Activated CD4-positive, alpha-beta T cell treated with anti-CD3 and anti-CD28 coated beads, Interleukin-2, Interleukin-6, amounts not matched to agents 100 ng/mL and 50 ng/mL, durations not matched to agents 16 hours and 8 hours (primary cell): ENCODE results near the gene PRSS27.

Experiments used
- DNase-seq: peaks from one replicate; pipeline ENCODE4 v3.0.0-alpha.2; 2020

Gene PRSS27

DNA sequence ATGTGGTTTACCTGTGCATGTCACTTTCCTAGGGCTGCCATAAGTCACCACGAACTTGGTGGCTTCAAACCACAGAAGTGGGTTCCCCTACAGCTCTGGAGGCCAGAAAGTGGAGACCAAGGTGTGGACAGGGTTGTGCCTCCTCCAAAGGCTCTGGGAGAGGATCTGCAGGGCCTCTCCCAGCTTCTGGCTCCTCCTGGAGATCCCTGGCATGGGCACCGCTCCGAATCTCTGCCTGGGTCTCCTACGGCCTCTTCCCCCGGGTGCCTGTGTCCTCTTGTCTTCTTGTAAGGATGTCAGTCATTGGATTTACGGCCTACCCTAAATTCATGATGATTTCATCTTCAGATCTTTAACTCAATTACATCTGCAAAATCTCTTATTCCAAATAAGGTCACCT, 29.9 kb upstream of the PRSS27 start:
- DNase-seq, result no peak

DNA sequence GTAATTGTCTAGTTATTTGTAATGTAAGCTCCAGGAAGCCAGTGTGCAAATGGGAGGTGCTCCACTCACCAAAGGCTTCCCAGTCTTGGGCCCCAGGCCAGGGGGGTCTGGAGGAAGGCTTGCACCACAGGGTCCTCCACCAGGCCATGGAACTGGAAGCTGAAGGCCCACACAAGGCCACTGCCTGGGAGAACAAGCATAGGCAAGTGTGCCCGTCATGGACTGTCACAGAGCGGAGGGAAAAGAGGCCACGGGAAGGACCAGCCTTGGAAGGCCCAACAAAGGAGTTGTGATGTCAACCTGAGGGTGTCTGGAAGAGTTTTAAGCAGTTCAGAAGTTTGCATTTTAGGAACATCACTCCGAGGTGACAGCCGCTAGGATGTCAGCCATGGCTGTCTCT, 29.5 kb upstream of the PRSS27 start:
- no peak for DNase-seq

DNA sequence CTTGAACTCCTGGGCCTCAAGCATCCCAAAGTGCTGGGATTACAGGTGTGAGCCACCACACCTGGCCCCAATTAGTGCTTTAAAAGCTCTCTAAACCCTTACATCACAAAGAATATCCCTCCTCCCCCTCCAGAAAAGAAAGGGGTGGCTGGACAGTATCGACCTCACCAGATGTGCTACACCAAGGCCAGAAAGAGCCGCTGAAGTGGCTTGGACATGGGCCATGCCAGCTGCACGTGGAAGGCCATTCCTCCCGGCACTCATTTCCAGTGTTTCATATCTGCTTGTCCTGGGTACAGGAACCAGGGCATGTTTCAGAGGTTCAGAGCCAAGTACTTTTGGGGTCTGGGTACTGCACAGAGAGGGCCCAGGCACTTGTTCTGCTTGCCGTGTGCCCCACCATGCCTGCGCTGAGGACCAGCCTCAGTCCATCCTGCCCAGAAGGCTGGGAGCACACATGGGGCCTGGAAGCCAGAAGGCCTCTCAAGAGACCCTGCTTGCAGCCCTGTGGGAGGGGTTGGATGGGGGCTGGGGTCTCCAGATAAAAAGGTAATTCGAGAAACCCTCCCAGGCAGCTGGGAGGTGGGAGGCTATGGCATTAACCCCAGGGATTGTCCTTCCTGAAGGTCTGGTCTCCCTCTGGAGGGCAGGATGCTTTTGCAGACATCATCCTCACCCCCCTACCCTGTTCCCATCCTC, 28.9 kb upstream of the PRSS27 start:
- no peak for DNase-seq

DNA sequence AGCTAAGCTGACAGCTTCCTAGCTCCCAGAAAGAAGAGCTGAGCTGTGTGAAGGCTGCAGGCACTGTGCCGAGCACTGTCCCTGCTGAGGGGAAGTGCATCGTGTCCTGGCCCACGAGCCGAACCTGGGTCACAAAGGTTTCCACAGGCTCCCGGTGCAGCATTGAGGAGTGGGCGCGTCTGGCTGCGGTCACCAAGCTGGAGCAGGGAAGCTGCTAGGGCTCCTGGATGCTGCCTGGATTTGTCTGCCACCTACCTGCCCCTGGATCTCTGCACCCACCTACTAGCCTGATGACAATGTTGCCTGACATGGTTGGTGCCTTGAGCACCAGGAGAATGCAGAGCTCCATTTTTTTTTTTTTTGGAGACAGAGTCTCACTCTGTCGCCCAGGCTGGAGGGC, 25.9 kb upstream of the PRSS27 start:
- no peak for DNase-seq

DNA sequence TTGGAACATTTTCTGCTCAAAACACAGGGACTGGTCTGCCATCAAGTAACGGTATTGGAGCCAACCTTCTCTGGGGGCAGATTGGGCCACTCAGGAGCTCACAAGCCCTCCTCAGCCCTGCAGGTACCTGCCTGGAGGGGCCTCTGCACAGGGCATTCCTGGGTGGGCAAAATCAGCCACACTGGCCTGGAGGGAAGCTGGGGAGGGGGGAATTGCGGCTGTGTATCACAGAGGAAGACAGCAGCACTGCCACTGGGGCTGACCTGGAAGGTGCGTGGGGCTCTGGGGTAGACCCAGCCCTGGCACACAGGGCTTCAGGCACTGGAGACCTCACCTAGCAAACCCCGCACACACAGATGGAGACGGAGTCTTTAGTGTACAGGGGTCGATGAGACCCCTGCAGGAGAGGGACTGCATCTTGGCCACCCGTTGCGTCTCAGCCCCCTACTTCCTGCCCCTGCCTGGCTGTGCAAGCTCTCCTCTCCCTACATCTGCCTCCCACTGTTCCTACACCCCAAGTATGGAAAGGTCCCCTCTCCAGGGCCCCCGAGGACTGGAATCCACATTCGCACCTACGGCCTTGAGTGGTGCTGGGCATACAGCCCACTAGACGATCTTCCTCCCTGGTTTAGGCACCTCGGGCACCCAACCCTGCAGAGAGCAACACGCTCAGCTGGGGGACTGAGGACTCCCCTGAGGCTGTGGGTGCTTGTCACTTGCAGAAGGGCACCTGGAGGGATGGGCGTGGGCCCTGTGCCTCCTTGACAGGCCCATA, 25.3 kb upstream of the PRSS27 start:
- no peak for DNase-seq

DNA sequence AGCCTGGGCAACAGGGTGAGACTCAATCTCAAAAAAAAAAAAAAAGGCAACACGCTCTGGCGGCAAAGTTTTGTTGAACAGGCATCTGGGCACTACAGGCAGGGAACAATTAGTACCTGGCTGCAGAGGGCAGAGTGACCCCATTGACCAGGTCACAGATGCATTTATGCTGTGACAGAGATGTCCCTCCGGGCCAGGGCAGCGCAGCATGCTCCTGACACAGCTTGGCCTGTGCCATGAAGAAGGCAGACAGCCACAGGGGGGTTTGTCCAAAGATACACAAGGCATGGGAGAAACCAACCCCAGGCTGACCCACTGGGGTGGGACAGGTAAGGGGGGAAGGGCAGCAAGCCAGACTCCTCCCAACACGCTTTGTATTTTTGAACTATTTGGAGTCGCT, 24.7 kb upstream of the PRSS27 start:
- DNase-seq, result no peak

DNA sequence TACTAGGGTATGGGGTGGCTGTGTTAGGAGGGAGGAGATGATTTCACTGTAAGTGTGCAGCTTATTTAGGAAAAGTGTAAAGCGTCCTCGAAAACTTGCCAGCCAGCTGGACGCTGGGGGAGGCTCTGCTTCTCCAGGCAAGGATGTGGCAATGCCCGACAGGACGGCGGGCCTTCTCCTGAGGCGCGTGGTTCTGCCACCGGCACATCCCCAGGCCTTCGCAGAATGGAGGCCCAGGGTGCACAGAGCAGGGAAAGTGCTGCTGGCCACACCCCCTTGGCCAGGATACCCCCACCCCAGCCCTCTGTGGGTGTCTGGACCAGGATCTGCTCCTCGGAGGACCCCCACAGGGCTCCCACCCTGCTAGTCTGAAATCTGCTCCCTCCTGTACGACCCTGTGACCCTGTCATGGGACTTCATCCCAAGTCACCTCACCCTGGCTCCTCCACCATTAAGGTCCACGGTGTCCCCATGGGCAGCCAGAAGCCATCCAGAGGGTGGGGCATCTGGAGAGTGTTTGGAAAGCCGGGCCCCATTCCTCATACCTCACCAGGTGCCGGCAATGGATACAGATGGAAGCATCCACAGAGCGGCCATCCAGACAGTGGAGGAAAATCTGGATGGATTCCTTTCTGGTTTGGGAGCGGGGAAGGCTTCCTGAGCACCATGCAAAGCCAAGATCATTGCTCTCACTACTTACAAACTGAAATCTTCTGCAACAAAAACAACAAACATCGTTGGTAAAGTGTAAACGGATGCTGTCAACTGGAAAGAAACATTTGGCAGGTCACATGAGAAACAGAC, 23.2 kb upstream of the PRSS27 start:
- DNase-seq, result no peak

DNA sequence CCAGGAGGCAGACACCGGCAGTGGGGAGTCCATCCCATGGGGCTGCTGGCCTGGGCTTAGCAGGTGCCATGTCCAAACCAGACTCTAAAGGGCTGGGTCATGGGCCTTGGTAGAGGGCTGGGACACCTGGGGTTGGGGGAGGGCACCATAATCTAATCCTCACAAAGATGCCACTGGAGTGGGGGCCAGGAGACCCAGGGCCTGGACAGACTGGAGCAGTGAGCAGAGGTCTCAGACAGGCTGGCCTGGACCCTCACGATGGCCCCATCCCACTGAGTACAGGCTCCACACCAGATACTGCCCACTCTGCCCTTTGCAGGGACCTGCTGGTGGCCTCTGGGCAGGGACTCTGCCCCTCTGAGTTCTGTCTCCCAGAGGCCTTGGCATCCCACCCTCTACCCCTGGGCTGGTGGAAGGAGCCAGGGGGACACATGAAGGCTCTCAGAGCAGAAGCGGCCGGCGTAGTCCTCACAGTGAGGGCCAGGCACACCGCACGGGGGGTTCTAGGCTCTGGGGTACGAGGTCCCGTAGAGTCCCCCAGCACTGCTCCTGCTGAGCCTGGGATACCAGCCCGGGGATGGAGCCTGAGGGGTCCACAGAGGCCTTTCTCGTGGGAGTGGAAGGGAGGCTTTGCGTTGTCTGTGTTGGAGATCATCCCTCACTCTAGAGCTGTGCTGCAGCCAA, 22.4 kb upstream of the PRSS27 start:
- no peak for DNase-seq

DNA sequence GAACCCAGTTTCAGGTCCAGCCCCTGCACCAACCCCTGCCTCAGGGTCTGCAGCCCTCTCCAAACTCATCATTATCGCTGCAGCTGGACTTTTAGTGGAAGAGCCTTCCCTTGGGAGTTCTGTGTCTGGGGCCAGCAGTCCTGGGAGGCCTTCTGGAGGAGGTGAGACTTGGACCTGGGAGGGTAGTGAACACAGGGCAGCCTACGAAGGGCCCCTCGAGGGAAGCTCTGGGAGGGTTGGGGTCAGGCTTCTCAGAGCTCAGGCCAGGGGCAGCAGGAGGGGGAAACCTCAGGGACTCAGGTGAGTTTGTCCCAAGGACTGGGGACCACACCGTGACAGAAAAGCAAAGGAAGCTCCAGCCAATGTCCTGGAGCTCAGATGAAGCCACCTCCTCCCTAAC, 21.1 kb upstream of the PRSS27 start:
- DNase-seq, result no peak

DNA sequence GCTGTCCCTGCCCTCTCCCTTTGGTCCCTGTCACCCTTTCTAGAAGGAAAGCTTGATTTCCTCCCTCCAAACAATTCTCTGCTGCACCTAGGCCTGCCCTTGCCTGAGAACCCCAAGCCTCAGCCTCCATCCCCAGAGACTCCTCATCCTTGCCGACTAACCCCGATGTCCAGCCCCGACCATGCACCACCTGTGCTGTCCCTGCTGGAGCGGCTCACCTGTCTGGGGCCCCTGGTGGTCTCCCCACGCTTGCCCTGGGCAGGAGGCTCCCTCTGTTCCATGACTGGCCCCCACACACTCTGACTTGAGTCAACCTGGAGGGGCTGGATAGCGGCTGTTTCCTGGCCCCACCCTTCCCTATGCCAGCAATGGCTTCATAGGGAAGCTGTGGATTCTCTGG, 20.5 kb upstream of the PRSS27 start:
- no peak for DNase-seq

DNA sequence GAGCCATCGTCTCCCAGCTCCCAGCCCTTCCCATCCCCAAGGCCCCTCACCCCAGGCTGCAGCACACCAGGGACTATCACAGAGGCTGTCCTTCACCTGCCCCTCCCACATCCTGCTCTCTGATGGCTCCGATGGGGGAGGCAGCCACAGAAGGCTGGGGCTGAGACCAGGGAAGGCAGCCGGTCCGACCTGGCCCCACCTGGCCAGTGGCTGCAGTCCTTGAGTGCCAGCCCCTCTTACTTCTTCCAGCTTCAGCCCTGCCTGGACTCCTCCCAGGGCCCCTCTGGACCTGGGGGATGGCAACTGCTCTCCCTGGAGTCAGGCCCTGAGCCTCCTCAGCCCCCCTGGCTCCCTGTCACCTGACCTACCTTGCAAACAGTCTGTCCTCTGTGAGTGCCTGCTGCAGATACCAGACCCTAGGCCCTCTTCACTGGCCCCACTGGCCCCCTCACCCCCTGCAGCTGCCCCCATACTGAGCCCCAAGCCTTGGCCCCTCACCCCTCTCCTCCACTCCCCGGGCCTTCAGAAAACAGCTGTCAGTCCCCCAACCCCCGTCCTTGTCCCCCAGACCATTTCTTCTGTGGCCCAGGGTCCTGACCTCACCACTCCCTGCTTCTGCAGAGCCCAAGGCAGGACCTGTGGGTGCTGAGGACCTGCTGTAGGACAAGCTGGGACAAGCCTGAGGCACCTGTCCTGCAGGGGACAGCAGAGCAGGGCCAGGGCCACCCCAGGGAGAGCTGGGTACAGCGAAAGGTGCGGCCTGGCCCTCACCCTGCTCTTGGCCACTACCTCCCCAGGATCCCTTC, 19.8 kb upstream of the PRSS27 start:
- DNase-seq, result no peak

DNA sequence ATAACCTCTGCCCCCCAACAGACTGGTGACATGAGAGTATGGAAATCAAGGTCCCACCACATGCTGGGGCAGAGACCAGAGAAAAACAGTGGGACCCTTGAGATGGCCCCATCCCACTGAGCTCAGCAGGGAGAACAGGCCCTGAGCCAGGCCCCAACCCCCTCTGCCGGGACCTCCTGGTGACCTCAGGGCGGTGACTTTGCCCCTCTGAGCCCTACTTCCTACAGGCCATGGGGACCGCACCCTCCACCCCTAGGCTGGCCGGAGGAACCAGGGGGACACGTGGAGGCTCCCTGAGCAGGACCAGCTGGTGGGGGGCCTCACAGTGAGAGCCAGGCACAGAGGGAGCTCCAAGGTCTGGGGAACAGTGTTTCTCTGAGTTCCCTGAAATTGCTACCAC, 18.6 kb upstream of the PRSS27 start:
- no peak for DNase-seq

DNA sequence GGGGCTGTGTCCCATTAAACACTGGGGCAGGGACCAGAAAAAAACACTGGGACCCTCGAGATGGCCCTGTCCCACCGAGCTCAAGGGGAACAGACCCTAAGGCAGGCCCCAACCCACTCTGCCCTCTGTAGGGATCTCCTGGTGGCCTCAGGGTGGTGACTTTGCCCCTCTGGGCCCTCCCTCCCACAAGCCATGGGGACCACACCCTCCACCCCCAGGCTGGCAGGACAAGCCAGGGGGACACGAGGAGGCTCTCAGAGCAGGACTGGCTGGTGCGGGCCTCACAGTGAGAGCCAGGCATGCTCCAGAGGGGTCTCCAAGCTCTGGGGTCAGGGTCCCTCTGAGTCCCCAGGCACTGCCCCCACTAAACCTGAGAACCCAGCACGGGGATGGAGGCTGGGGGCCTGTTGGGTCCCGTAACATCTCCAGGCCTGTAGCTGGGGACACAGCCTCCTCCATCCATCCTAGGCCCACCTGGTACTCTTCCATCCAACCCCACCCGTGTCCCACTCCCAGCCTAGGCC, 17.9 kb upstream of the PRSS27 start:
- DNase-seq, result no peak

DNA sequence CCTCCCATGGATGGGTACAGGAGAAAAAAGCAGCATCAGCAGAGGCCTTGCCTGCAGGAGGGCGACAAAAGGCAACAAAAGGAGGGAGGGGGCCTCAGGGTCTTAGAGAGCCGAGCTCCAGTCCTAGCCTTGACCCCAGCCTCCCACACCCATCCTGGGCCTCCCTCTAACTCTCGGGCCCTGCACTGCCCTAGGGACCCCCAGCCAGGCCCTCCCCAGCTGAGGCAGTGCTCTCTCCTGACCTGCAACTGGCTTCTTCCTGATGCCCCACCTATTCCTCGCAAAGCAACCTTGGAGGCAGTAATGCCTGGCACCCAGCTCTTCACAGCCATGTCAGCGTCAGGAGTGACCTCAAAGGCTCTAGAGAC, 17.2 kb upstream of the PRSS27 start:
- DNase-seq, result no peak

DNA sequence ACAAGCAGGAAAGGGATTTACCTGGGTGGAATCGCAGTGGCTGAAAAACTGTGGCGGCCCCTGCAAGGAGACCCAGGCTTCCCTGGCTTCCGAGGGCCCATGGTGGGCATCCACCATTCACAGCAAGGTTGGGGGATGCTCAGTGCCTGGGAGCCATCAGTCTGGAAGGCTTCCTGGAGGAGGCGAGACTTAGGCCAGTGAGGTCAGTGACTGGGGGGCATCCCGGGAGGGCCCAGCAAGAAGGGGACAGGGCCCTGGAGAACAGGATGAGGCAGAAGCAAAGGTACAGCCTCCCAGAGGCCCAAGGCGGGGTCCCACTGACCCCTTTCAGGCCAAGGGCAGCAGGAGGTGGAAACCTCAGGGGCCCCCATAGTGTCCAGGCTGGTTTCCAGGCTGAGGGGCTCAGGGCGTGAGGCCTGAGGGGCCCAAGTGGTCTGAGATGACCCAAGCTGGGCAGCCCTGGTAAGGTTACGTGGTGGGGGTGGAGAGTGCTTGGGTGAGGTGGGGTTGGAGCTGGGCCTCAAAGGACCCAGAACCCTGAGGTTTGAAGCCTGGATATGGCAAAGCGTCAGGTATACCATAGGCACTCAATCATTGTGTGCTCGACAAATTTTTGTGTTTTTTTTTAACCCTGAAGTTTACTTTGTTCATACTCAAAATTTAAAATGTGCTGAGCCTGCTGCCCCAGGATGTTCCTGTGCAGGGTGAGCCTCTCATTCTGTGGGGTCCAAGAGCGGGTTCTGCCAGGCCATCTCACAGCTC, 16.6 kb upstream of the PRSS27 start:
- DNase-seq, result no peak

DNA sequence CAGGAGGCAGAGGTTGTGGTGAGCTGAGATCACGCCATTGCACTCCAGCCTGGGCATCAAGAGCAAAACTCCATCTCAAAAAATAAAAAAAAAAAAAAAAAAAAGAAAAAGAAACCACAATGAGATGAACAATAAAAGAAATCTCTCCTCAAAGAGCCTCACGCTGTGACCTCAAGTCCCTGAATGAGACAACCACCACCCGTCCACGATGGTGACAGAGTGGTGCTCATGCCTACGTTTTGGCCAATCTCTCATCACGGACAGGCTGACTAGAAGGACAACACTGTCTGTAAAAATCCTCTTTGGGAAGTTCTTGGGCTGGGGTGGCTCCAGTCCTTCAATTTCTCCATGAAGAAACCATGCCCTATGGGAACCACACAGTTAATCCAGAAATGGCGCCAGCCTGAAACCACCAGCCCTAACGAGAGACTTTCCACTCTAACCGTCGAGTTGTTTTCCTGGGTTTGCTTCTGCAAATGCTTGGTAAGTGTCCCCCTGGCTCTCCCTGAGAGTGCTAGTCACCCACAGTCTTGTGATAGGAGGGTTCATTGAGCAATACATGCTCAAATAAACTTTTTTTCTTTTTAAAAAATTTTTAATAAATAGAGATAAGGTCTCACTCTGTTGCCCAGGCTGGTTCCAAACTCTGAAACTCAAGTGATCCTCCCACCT, 15.0 kb upstream of the PRSS27 start:
- DNase-seq, result no peak

DNA sequence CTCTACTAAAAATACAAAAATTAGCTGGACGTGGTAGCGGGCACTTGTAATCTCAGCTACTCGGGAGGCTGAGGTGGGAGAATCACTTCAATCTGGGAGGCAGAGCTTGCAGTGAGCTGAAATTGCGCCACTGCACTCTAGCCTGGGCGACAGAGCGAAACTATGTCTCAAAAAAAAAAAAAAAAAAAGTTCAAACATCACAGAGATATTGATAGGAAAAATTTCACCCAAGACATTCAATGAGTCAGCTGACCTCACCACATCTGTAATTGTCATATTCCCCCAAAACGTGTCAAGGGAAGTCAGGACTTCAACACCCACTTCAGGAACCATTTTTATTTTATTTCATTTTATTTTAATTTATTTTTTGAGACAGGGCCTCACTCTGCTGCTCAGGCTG, 8.0 kb upstream of the PRSS27 start:
- no peak for DNase-seq

DNA sequence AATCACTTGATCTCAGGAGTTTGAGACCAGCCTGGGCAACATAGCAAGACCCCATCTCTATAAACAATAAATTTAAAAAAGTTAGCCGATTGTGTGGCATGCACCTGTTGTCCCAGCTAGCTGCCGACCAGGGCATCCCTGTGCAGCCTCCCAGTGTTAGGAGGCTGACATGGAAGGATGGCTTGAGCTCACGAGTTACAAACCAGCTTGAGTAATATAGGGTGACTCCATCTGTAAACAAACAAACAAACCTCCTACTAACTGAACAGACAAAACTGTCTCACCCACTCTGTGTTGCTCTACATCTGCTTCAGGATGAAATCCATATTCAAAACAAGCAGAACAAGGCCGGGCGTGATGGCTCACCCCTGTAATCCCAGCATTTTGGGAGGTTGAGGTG, 6.9 kb upstream of the PRSS27 start:
- DNase-seq, result no peak

DNA sequence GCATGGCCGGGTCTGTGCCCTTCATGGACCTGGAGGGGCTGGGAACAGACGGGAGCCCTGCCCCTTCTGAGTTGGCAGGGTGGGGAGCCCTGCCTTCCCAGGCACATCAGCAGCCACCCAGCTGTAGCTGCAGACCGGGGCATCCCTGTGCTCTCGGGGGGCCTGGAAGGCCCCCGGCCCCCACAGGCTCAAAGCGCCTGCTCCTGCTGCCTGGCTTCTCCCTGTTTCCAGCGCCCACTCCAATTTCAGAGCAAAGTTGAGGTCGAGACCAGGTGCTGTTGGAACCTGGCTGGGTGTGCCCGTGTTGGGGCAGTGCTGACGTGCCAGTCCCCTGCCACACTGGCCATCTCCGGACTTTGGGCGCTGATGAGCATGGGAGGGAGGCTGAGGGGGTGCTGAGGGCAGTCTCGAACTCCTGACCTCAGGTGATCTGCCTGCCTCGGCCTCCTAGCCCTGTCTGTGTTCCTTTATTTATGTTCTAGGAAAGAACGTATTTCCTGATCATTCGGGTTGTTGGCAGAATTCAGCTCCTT, 4.9 kb upstream of the PRSS27 start:
- DNase-seq, result no peak

DNA sequence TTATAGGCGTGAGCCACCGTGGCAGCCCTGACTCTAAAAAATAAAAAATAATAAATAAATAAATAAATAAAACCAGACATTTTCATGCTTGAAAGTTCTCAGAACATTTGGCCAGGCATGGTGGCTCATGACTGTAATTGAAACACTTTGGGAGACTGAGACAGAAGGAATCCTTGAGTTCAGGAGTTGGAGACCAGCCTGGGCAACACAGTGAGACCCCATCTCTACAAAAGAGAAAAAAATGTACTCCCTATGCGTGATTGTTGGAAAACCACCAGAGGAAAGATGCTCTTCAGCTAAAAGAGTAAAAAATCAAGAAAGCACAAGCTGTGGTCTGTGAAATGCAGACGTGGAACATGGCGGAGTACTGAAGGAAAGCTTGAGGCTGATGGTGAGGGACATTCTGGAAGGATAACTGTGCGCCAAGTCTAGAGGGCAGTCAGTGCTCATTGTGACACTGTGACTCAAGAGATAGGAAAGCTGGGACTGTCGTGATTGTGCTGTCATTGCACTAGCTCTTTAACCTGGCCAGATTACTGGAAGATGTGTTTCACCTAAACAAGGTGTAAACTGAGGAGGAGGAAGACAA, 4.2 kb upstream of the PRSS27 start:
- DNase-seq, result no peak
